Ovary (tissue), 9 donors: Measurements from ENCODE around the gene DRD4. TPM values are rescaled to one million over a fixed set of nuclear protein-coding genes. Genes with fewer than 3 reads are reported as not detected.

Experiments used
- DNase-seq, 5 donors: peaks; one replicate each; pipeline ENCODE4 v3.0.0-alpha.2; 2019 to 2020
- H3K27ac ChIP-seq, 2 donors: fragments of 200-600 bp; one replicate each; pipeline versions ENCODE4 v1.5.1 to v1.8.0; 2019 to 2022
- H3K27me3 ChIP-seq: fragments of 200-600 bp; one replicate; pipeline ENCODE4 v1.8.0; 2022
- H3K36me3 ChIP-seq: fragments of 200-600 bp; sonication (generic); one replicate; pipeline ENCODE4 v1.5.1; 2019
- H3K4me1 ChIP-seq: one replicate; pipeline ENCODE4 v1.8.1; 2013; ENCODE audit warnings: mild to moderate bottlenecking, moderate library complexity; ENCODE audit not compliant: insufficient read depth
- H3K4me3 ChIP-seq: fragments of 200-600 bp; sonication (generic); one replicate; pipeline ENCODE4 v1.5.1; 2017
- H3K9me3 ChIP-seq, 2 donors: fragments of 200-600 bp in 1 of 2; sonication (generic) in 1 of 2; one replicate each; pipeline versions ENCODE4 v1.5.1 to v1.8.1; 2013 to 2019; ENCODE audit warnings: mild to moderate bottlenecking in 1 of 2, moderate library complexity in 1 of 2
- CTCF ChIP-seq, 3 donors: fragments of 450-650 bp in 2 of 3; fragments of 200-600 bp in 1 of 3; IDR thresholded peaks; one replicate each; pipeline versions ENCODE4 v1.5.1 to v1.8.0; 2016 to 2022; ENCODE audit warnings: antibody characterized with exemption in 3 of 3, mild to moderate bottlenecking in 1 of 3
- EP300 ChIP-seq: sonication (generic); formaldehyde crosslinking; IDR thresholded peaks from one replicate; pipeline ENCODE4 v1.6.1; 2017; ENCODE audit warnings: antibody characterized with exemption
- POLR2A ChIP-seq: fragments of 450-650 bp; IDR thresholded peaks from one replicate; pipeline ENCODE4 v1.6.1; 2017; ENCODE audit warnings: antibody characterized with exemption, mild to moderate bottlenecking, moderate library complexity
- WGBS, 3 donors: extraction: QIAGEN DNeasy Blood & Tissue Kit in 1 of 3; methylation state at CpG; one replicate each; pipeline versions ENCODE4 v1.1.5 to v1.1.7; 2013 to 2017; 5-methylcytosine and 5-hydroxymethylcytosine counted together
- intact Hi-C, 4 donors: fragments of 100-400 bp; cut with DNase I; formaldehyde crosslinking; loops; one replicate each; pipeline versions ENCODE4 v1.11.0 to v1.15.1; 2022 to 2023
- polyA plus RNA-seq, 2 donors: library from polyadenylated mRNA; stranded (reverse); fragments of 200-250 nt in 1 of 2; fragments of 350-450 nt in 1 of 2; fragmentation: Illumina TruSeq in 1 of 2; extraction: RNeasy Lipid Tissue Mini Kit (QIAGEN cat#74804) in 1 of 2; gene quantifications; one replicate each; pipeline ENCODE4 v1.2.3, GENCODE V29; 2013 to 2014
- total RNA-seq, 7 donors: library from RNA; depleted of rRNA in 2 of 7; stranded (reverse); fragments of >200 nt in 2 of 7; fragmentation: NEBNext Ultra II Directional in 3 of 7; extraction: Animal tissue kit (Norgen Biotek cat#: 25700) in 3 of 7; gene quantifications; one replicate each; pipeline versions ENCODE4 v1.1.0 to v1.2.4, GENCODE V29; 2016 to 2023
- donor health status: DM: no; HTN: no; CAD: no; lungs with moderate emphysema.
- donor health status: DM: no; HTN: no; CAD: no.
- donor health status: Bipolar disorder and iron deficiency.
- donor health status: DM: yes; HTN: yes; CAD: no.
- donor health status: DM: no; HTN: no; CAD: no.
- donor health status: DM: yes; HTN: yes; CAD: no.

DRD4 gene
- total and polyA plus RNA-seq, 9 donors = 0.57 to 3.3 (median 1.6) TPM; not detected in 1

- TF ChIP-seq CTCF (IDR thresholded peaks at IDR 0.05) (no peak), POLR2A (no peak), EP300 (no peak)
- Histone ChIP-seq H3K36me3 (no peaks in the 10 kb centered on the region), H3K27me3 (no peaks in the 10 kb centered on the region), H3K27ac (no peak overlapping the region), H3K9me3 (no peaks in the 10 kb centered on the region), H3K4me1 (peaks cover 8% of the 10 kb centered on the region), H3K4me3 (no peak overlapping the region)
- DNase-seq = peak in 3 of 5 donors; percentile 36 to 59 (median 58)
- WGBS, 3 donors = 71 to 77% (median 72%) methylated on average over 24 to 36 of the region's 36 CpGs
- intact Hi-C loops = loop anchor here in 1 of 4 donors (10.0 kb wide), 1 partner anchor 61 kb away; no protein-coding TSS in a partner anchor
Measured at GRCh38 chr11:613369-613968, 23.6 kb upstream of the DRD4 start.

GRCh38 chr11:614021-614622 lies 22.9 kb upstream of the DRD4 start:
- peaks cover 8% of the 10 kb centered on the region for H3K4me1 ChIP-seq
- peak in 3 of 5 donors; percentile 23 to 49 (median 40) for DNase-seq
- H3K4me3 ChIP-seq = no peak overlapping the region
- H3K27ac ChIP-seq = peak overlapping the region; percentile 8 to 80
- no peaks in the 10 kb centered on the region for H3K36me3 ChIP-seq
- TF ChIP-seq CTCF (IDR thresholded peaks at IDR 0.05) = no peak
- no peak for TF ChIP-seq EP300
- no peak for TF ChIP-seq POLR2A
- 66 to 78% (median 68%) methylated on average over 14 of the region's 14 CpGs for WGBS, 3 donors
- H3K9me3 ChIP-seq = no peaks in the 10 kb centered on the region
- no peaks in the 10 kb centered on the region for H3K27me3 ChIP-seq
- intact Hi-C loops = loop anchor here in 1 of 4 donors (10.0 kb wide), 1 partner anchor 61 kb away; no protein-coding TSS in a partner anchor

GRCh38 chr11:614623-615503 lies 22.2 kb upstream of the DRD4 start:
- Histone ChIP-seq H3K4me3 (peak overlapping the region; percentile 59), H3K27ac (peak overlapping the region; percentile 62 to 80), H3K27me3 (no peaks in the 10 kb centered on the region), H3K9me3 (no peaks in the 10 kb centered on the region), H3K4me1 (peaks cover 8% of the 10 kb centered on the region), H3K36me3 (no peaks in the 10 kb centered on the region)
- no peak for TF ChIP-seq EP300
- intact Hi-C loops = loop anchor here in 1 of 4 donors (10.0 kb wide), 1 partner anchor 60 kb away; no protein-coding TSS in a partner anchor
- 36 to 53% (median 50%) methylated on average over 29 to 68 of the region's 68 CpGs for WGBS, 3 donors
- DNase-seq = peak in 4 of 5 donors; percentile 35 to 67 (median 56)

GRCh38 chr11:615504-616319 lies 21.4 kb upstream of the DRD4 start, which contains the start of gene IRF7:
TSS of gene IRF7 (minus strand) at chr11:615950. CDS start at chr11:615364, 586 bp downstream.
- DNase-seq = peak; percentile 88 to 93 (median 91)
- 4 to 5% (median 5%) methylated on average over 47 to 66 of the region's 66 CpGs for WGBS, 3 donors
- H3K36me3 ChIP-seq = no peaks in the 10 kb centered on the region

More at GRCh38 chr11:615504-616319, 21.4 kb upstream of the DRD4 start, which contains the start of gene IRF7:
- Histone ChIP-seq H3K27me3 (no peaks in the 10 kb centered on the region), H3K9me3 (no peaks in the 10 kb centered on the region), H3K4me3 (peak within 1 kb of the TSS; percentile 59), H3K27ac (peak within 1 kb of the TSS; percentile 62 to 80), H3K4me1 (peaks cover 8% of the 10 kb centered on the region)
- intact Hi-C loops = loop anchor here in 1 of 4 donors (10.0 kb wide), 1 partner anchor 59 kb away; no protein-coding TSS in a partner anchor
- TF ChIP-seq POLR2A (peak; percentile 62), CTCF (IDR thresholded peaks at IDR 0.05) (no peak)
